GM21423 (cell line): ENCODE data around the gene KLHL7.
"Not testable (repeated sequence)": the region's sequence is repeated elsewhere in the genome, so short reads cannot be mapped to it uniquely, and the experiment has no call there.

Experiments used
- ATAC-seq: cut with Tn5 transposase; IDR thresholded peaks from one replicate; pipeline ENCODE4 v1.9.1; 2021; ENCODE audit warnings: mild to moderate bottlenecking, moderate library complexity; ENCODE audit not compliant: unreplicated experiment

KLHL7 gene

DNA sequence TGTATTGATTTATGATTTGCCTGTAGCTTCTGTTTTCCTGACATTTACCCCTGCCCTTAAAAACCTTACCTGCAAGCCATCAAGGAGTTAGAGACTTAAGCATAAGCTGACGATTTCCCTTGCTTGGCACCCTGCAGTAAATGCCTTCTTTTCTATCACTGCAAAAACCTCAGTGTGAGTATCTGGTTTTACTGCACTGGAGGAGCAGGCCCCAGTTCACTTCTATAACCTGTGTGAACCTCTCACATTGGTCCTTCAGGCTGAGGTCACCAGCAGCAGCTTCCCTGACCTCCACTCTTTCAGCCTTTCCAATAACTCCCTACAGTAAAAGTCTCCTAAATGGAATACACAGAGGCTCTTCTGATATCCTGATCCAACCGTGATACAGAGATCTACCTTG, 106.8 kb downstream of the KLHL7 start:
- ATAC-seq, result no peak

DNA sequence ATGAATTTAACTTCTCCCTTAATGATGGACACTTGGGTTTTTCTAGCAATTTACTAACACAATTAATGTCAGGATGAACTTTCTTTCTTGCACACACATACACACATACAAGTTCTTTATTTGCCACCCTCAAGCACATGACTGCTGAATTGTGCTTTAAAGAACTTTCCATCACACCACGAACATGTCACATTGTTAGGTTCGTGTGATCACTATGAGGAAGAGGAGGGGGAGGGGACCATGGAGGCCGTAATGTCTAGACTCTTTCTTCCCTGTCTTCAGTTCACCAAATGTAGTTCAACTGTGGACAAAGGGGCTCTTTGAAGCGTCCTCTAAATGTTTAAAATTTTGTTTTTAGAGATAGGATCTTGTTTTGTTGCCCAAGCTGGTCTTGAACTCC, 107.3 kb downstream of the KLHL7 start:
- ATAC-seq, result no peak

DNA sequence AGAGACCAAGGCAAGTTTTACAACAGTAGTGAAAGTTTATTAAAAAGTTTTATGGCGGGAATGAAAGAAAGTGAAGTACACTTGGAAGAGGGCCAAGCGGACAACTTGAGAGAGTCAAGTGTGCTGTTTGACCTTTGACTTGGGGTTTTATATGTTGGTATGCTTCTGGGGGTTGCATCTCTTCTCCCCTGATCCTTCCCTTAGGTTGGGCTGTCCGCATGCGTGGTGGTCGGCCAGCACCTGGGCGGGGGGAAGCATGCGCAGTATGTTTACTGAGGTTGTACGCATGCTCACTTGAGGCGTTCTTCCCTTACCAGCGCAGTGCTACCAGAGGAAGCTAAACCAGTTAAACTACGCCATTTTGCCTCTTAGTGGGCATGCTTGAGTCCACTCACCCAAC, 108.2 kb downstream of the KLHL7 start:
- ATAC-seq, result no peak

DNA sequence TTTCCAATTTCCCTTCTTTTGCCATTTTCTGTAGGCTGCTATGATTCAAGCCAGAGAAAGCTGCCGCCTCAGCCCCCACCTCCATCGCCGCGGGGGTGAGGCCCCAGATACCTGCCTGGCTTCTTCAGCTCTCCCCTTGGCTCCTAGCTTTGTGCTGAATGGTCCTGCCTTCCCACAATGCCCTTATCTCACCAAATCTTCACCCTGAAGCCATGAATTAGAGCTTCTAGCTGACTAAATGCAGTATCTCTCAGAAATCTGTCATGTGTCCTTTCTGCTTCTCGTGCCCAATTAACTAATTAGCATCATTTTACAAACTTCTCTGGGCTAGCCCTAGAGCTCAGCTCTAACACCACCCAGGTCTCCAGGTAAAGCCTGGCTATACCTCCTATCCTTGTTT, 108.8 kb downstream of the KLHL7 start:
- no peak for ATAC-seq

DNA sequence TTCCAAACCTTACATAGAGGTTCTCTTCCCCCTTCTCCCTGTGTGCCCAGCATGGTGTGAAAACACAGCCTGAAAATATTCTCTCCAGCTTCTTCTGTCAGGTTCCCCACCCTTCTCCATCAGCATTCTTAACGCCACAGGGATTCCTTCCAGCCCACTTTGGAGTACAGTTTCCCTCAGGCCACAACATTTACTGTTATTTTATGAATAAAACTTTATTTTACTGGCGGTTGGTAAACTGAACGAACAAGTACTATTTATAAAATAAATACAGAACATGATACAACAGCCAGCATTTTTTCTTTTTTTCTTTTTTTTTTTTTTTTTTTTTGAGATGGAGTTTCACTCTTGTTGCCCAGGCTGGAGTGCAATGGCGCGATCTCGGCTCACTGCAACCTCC, 109.4 kb downstream of the KLHL7 start:
- ATAC-seq, result no peak

DNA sequence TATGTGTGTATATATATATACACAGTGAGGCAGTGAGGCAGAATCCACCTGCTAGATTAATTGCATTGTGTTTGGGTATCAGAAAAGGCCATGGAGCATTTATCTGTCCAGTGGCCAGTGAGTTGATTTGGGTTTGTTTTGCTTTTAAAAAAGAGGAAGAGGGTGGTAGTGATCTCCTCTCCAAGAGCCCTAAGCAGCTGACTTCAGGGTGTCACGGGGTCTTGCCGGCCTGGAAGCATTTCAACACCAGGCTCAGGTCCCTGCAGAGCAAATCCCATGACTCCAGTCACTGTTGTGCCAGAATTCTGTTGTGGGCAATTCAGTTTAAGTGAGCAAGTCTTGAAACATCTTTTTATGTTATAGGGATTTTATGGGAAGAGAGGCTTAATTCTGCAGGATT, 110.4 kb downstream of the KLHL7 start:
- no peak for ATAC-seq

DNA sequence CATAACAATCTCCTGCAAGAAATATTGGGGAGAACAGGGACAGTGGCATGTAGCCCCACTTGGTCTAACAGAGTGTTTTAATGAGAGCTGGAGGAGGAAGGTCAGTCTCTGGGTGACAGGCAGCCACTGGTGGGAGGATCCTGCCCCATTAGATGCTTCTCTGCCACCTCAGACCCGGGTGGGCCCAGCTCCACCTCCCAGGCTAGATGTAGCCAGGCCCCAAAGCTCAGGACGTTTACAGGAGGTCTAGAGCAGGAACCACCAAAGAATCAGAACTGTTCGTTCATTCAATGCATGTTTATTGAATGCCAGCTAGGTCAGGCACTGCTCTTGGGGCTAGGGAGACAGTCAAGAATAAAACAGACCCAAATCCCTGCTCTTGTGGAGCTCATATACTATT, 112.6 kb downstream of the KLHL7 start:
- no peak for ATAC-seq

DNA sequence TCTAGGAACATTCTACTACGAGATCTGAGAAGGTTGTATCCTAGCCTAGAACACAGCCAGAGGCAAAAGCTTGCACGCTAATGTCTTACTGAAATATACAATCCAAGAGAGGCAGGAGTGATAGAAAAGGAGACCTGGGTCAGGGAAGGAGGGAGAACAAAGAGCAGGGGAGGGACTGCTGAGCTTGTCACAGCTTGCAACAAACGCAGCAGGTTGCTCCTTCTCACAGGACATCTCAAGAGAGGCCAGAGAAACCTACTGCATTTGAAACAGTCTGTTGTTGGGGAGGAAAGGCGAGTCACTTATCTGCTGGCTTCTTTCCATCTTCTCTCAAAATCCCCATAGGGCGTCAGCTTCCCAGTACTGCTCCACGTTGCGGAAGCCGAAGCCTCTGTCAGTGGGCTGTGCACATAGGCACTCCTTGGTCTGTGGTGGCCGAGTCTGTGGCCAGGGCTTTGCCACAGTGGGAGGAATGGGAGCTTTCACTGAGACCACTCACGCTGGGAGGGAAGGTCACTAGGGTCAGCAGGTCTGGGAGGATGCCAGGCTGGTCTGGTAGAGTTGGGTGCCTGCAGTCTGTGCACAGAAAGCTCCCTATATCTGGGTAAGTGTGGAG, 115.2 kb downstream of the KLHL7 start:
- ATAC-seq, result no peak

DNA sequence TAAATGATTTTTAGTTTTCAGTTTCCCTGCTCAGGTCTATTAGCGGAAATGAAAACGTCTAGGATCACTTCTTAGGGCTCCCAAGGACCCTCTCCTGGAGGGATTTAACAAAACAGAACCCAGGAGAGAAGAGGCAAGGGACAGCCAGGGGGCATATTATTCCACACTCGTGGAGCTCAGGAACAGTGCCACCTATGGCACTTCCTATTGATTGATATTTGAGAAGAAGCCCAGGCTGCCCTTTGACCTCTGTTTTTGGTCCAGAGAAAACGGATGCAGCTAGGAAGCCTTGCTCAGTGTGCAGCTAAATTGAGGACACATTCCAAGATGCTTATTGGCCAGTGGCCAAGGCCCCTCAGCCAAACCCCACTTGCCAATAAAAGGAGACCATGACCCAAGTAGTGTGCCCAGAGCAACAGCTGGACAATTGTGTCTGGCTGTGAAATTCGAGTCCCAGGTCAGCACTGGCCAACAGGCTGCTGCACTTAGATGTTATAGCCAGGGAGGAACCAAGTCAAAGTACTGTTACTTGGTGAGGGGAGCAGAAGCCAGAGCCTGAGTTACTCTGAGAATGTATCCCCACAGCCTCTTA, 117.0 kb downstream of the KLHL7 start:
- ATAC-seq, result no peak

DNA sequence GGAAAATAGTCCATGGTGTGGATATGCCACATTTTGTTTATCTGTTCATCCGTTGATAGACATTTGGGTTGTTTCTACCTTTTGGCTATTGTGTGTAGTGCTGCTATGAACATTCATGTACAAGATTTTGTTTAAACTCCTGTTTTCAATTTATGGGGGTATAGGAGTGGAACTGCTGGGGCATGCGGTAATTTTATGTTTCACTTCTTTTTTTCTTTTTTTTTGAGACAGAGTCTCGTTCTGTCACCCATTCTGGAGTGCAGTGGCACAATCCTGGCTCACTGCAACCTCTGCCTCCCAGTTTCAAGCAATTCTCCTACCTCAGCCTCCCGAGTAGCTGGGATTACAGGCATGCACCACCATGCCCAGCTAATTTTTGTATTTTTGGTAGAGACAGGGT, 118.8 kb downstream of the KLHL7 start:
- ATAC-seq, result not testable (repeated sequence)

DNA sequence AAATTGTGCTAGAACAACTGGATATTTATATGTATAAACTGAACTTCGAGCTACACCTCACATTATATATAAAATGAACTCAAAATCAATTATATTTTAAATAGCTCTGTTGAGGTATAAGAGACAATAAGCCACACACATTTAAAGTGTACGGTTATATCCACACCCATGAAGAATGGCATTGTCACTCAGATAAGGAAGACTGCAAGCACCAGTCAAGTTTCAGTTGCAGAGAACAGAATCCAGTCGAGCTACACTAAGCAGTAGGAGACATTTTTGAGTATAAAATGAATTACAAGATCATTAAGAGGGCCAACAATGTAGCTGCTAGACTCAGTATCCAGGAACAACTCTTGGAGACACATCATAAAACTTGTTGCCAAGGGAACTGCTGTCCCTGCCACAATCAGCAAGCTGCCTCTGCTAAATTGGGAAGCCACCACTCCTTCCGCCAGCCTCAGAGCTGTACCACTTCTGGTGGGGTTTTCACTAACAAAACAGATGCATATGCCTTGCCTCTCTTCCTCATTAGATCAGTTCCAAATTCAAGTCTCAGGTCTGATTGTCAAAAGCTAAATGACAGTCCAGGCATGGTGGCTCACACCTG, 121.4 kb downstream of the KLHL7 start:
- ATAC-seq, result no peak
